HG03378 (cell line): ENCODE results near the gene ASTN1.

Experiments
- ATAC-seq: cut with Tn5 transposase; IDR thresholded peaks from one replicate; pipeline ENCODE4 v1.9.1; 2021; ENCODE audit warnings: mild to moderate bottlenecking, moderate library complexity; ENCODE audit not compliant: unreplicated experiment

Gene ASTN1

GRCh38 chr1:176884911-176885310 is 279.6 kb downstream of the ASTN1 start:
- no peak for ATAC-seq

GRCh38 chr1:176884286-176884685 is 280.2 kb downstream of the ASTN1 start:
- no peak for ATAC-seq

GRCh38 chr1:176880955-176881595 is 283.4 kb downstream of the ASTN1 start:
- ATAC-seq: no peak

- no peak for ATAC-seq
These were observed 284.5 kb downstream of the ASTN1 start for GRCh38 chr1:176879784-176880620.

GRCh38 chr1:176878750-176879536 is 285.6 kb downstream of the ASTN1 start:
- ATAC-seq: no peak

GRCh38 chr1:176877557-176877956 is 287.0 kb downstream of the ASTN1 start:
- no peak for ATAC-seq

- no peak for ATAC-seq
These were observed 287.5 kb downstream of the ASTN1 start for GRCh38 chr1:176876966-176877515.

GRCh38 chr1:176869577-176869976 is 294.9 kb downstream of the ASTN1 start:
- ATAC-seq: no peak

GRCh38 chr1:176866011-176866714 is 298.3 kb downstream of the ASTN1 start:
- no peak for ATAC-seq

- ATAC-seq: no peak
These were observed 300.3 kb downstream of the ASTN1 start for GRCh38 chr1:176864211-176864610.

- no peak for ATAC-seq
These were observed 300.9 kb downstream of the ASTN1 start for GRCh38 chr1:176863613-176864012.

- ATAC-seq: no peak
These were observed 306.0 kb downstream of the ASTN1 start for GRCh38 chr1:176858433-176858916.

GRCh38 chr1:176857632-176858031 is 306.9 kb downstream of the ASTN1 start:
- ATAC-seq: no peak

- no peak for ATAC-seq
These were observed 309.5 kb downstream of the ASTN1 start for GRCh38 chr1:176854758-176855745.

GRCh38 chr1:176854121-176854520 is 310.4 kb downstream of the ASTN1 start:
- ATAC-seq: no peak

- ATAC-seq: no peak
These were observed 311.0 kb downstream of the ASTN1 start for GRCh38 chr1:176853503-176853902.

- ATAC-seq: no peak
These were observed 312.4 kb downstream of the ASTN1 start for GRCh38 chr1:176852124-176852523.

- no peak for ATAC-seq
These were observed 313.6 kb downstream of the ASTN1 start for GRCh38 chr1:176850871-176851270.

GRCh38 chr1:176849281-176849680 is 315.2 kb downstream of the ASTN1 start:
- no peak for ATAC-seq
